OCI-LY1 (cell line): ENCODE data around the gene NFIA.

Experiments
- H2AFZ ChIP-seq: fragments of 200-600 bp; sonication (generic), shearing (Covaris generic); 2 replicates; pipeline ENCODE4 v1.6.0; 2014; ENCODE audit warnings: antibody characterized with exemption, mild to moderate bottlenecking, low read length
- H3F3A ChIP-seq: fragments of 200-600 bp; sonication (generic), shearing (Covaris generic); 2 replicates; pipeline ENCODE4 v1.6.0; 2014; ENCODE audit warnings: mild to moderate bottlenecking, antibody characterized with exemption, low read length, moderate library complexity; ENCODE audit not compliant: insufficient read depth
- H3K27ac ChIP-seq: fragments of 200-600 bp; sonication (generic); 2 replicates; pipeline ENCODE4 v1.5.1; 2014; ENCODE audit warnings: low read length, mixed run types, mild to moderate bottlenecking, low read depth; ENCODE audit not compliant: poor library complexity, severe bottlenecking
- H3K27me3 ChIP-seq: fragments of 200-600 bp; sonication (generic); 2 replicates; pipeline ENCODE4 v1.6.0; 2014; ENCODE audit warnings: antibody characterized with exemption, mild to moderate bottlenecking, low read length, moderate library complexity; ENCODE audit not compliant: insufficient read depth
- H3K36me3 ChIP-seq: fragments of 200-600 bp; sonication (generic); 2 replicates; pipeline ENCODE4 v1.6.1; 2014; ENCODE audit warnings: mild to moderate bottlenecking, antibody characterized with exemption, low read length, moderate library complexity, mixed read lengths; ENCODE audit not compliant: insufficient read depth
- H3K4me1 ChIP-seq: fragments of 200-600 bp; sonication (generic); 2 replicates; pipeline ENCODE4 v1.5.1; 2014; ENCODE audit warnings: mild to moderate bottlenecking, low read length, moderate library complexity; ENCODE audit not compliant: insufficient read depth, severe bottlenecking
- H3K4me2 ChIP-seq: fragments of 200-600 bp; sonication (generic), shearing (Covaris generic); 2 replicates; pipeline ENCODE4 v1.6.1; 2014; ENCODE audit warnings: low read length
- H3K4me3 ChIP-seq: fragments of 200-600 bp; sonication (generic); 2 replicates; pipeline ENCODE4 v1.5.1; 2014; ENCODE audit warnings: low read length, low read depth, mild to moderate bottlenecking, mixed read lengths; ENCODE audit not compliant: poor library complexity, severe bottlenecking
- H3K79me2 ChIP-seq: fragments of 200-600 bp; shearing (Covaris generic); 2 replicates; pipeline ENCODE4 v1.6.1; 2016; ENCODE audit warnings: mixed run types, low read length, mixed read lengths; ENCODE audit not compliant: insufficient read depth
- H3K9ac ChIP-seq: fragments of 200-600 bp; sonication (generic), shearing (Covaris generic); 2 replicates; pipeline ENCODE4 v1.6.1; 2014; ENCODE audit warnings: mild to moderate bottlenecking, low read length, mixed read lengths
- H3K9me2 ChIP-seq: fragments of 200-600 bp; sonication (generic), shearing (Covaris generic); 2 replicates; pipeline ENCODE4 v1.6.1; 2014; ENCODE audit warnings: low read depth, mild to moderate bottlenecking, low read length, mixed read lengths
- H3K9me3 ChIP-seq: fragments of 200-600 bp; shearing (Covaris generic); 2 replicates; pipeline ENCODE4 v1.6.1; 2014; ENCODE audit warnings: low read length, mixed read lengths
- H4K20me1 ChIP-seq: fragments of 200-600 bp; sonication (generic), shearing (Covaris generic); 2 replicates; pipeline ENCODE4 v1.6.0; 2016; ENCODE audit warnings: mild to moderate bottlenecking, low read length; ENCODE audit not compliant: insufficient read depth
- CTCF ChIP-seq: fragments of 200-600 bp; sonication (generic), shearing (Covaris generic); IDR thresholded peaks from 2 replicates; pipeline ENCODE4 v1.5.1; 2017; ENCODE audit warnings: mild to moderate bottlenecking, antibody characterized with exemption, low read length, moderate library complexity, mixed read lengths
- EZH2 ChIP-seq: fragments of 200-600 bp; sonication (generic), shearing (Covaris generic); IDR thresholded peaks from 2 replicates; pipeline ENCODE4 v1.8.0; 2017; ENCODE audit warnings: borderline replicate concordance, mixed run types, mild to moderate bottlenecking, antibody characterized with exemption, low read length, moderate library complexity, mixed read lengths

NFIA gene

GRCh38 chr1:61116421-61116820 lies 34.1 kb downstream of the NFIA start:
- H3F3A ChIP-seq = no peaks in the 10 kb centered on the region
- no peak overlapping the region for H2AFZ ChIP-seq
- no peak overlapping the region for H3K9ac ChIP-seq
- H3K4me3 ChIP-seq = no peak overlapping the region
- H4K20me1 ChIP-seq = no peaks in the 10 kb centered on the region
- peaks cover 10% of the 10 kb centered on the region for H3K4me1 ChIP-seq
- peaks cover 4% of the 10 kb centered on the region; the same call in 1 of the 2 replicates for H3K36me3 ChIP-seq
- H3K27ac ChIP-seq = no peak overlapping the region
- H3K4me2 ChIP-seq = no peak overlapping the region
- H3K27me3 ChIP-seq = no peaks in the 10 kb centered on the region
- no peaks in the 10 kb centered on the region for H3K9me2 ChIP-seq
- H3K79me2 ChIP-seq = peaks cover 10% of the 10 kb centered on the region
- TF ChIP-seq CTCF (no peak), EZH2 (no peak)
- H3K9me3 ChIP-seq = no peaks in the 10 kb centered on the region

GRCh38 chr1:61117283-61117682 lies 34.9 kb downstream of the NFIA start:
- Histone ChIP-seq H2AFZ (no peak overlapping the region), H3K36me3 (no peaks in the 10 kb centered on the region), H3K9me3 (no peaks in the 10 kb centered on the region), H3K79me2 (peaks cover 9% of the 10 kb centered on the region), H4K20me1 (no peaks in the 10 kb centered on the region), H3K9ac (no peak overlapping the region), H3K27ac (no peak overlapping the region), H3F3A (no peaks in the 10 kb centered on the region), H3K27me3 (no peaks in the 10 kb centered on the region), H3K9me2 (no peaks in the 10 kb centered on the region), H3K4me2 (no peak overlapping the region), H3K4me3 (no peak overlapping the region), H3K4me1 (peaks cover 10% of the 10 kb centered on the region)
- TF ChIP-seq EZH2 (no peak), CTCF (no peak)

GRCh38 chr1:61119085-61119484 lies 36.7 kb downstream of the NFIA start:
- H4K20me1 ChIP-seq = no peaks in the 10 kb centered on the region; the same call in 1 of the 2 replicates
- H2AFZ ChIP-seq = no peak overlapping the region
- H3K9ac ChIP-seq = no peak overlapping the region
- no peaks in the 10 kb centered on the region for H3K27me3 ChIP-seq
- H3K4me3 ChIP-seq = no peak overlapping the region
- no peak overlapping the region for H3K4me2 ChIP-seq
- H3K9me3 ChIP-seq = no peaks in the 10 kb centered on the region
- peaks cover 16% of the 10 kb centered on the region for H3K4me1 ChIP-seq
- peaks cover 5% of the 10 kb centered on the region for H3K79me2 ChIP-seq
- no peak overlapping the region for H3K27ac ChIP-seq
- H3K36me3 ChIP-seq = no peaks in the 10 kb centered on the region
- H3F3A ChIP-seq = no peaks in the 10 kb centered on the region
- no peaks in the 10 kb centered on the region for H3K9me2 ChIP-seq
- TF ChIP-seq CTCF (no peak), EZH2 (no peak)
